Measurements from ENCODE around the gene CLDN6.

- TF ChIP-seq CTCF (IDR thresholded peaks at IDR 0.05; ENCODE audit: low read depth, low read length, poor library complexity, severe bottlenecking) (no peak), EZH2phosphoT487 (IDR thresholded peaks at IDR 0.05; ENCODE audit: borderline replicate concordance, low read length) (no peak)
Observed at GRCh38 chr16:3010510-3010909, 7.5 kb downstream of the CLDN6 start.
